ENCODE measurements around the gene JAM3.

- no peak for TF ChIP-seq POLR2AphosphoS2 (IDR thresholded peaks at IDR 0.05; ENCODE audit: low read depth, low read length)
- TF ChIP-seq EZH2 (conservative IDR thresholded peaks at IDR 0.05; ENCODE audit: low read depth, low read length), result no peak
- no peak for TF ChIP-seq CTCF (CRISPR knock-in tag; IDR thresholded peaks at IDR 0.05)
- no peak for TF ChIP-seq TGIF2 (CRISPR knock-in tag; IDR thresholded peaks at IDR 0.05)
- TF ChIP-seq GTF3A (CRISPR knock-in tag; conservative IDR thresholded peaks at IDR 0.05), result no peak
- no peak for TF ChIP-seq ZNF20 (CRISPR knock-in tag; IDR thresholded peaks at IDR 0.05)
- TF ChIP-seq GABPA (IDR thresholded peaks at IDR 0.05; ENCODE audit: low read depth, low read length), result no peak
- TF ChIP-seq GABPA (CRISPR knock-in tag; IDR thresholded peaks at IDR 0.05; ENCODE audit: low read depth), result no peak
- no peak for TF ChIP-seq ATF2 (CRISPR knock-in tag; IDR thresholded peaks at IDR 0.05)
- no peak for TF ChIP-seq ZBTB25 (CRISPR knock-in tag; IDR thresholded peaks at IDR 0.05)
- TF ChIP-seq ZFP62 (CRISPR knock-in tag; IDR thresholded peaks at IDR 0.05), result no peak
These were observed 51.4 kb downstream of the JAM3 start for GRCh38 chr11:134120143-134120850.
